Right atrium auricular region (tissue), 2 donors: Measurements from ENCODE around the gene NFE2. TPM values are rescaled to one million over a fixed set of nuclear protein-coding genes. Genes with fewer than 3 reads are reported as not detected.

ENCODE experiments used
- DNase-seq: peaks from one replicate; pipeline ENCODE4 v3.0.0-alpha.2; 2019; ENCODE audit warnings: low spot score
- H3K27ac ChIP-seq, 2 donors: fragments of 200-600 bp; sonication (generic); 1 replicate in 1 of 2; 2 replicates in 1 of 2; pipeline ENCODE4 v1.5.1; 2016 to 2019
- H3K27me3 ChIP-seq, 2 donors: fragments of 200-600 bp; sonication (generic); one replicate each; pipeline versions ENCODE4 v1.5.1 to v1.6.0; 2017 to 2019
- H3K36me3 ChIP-seq: fragments of 200-600 bp; sonication (generic); one replicate; pipeline ENCODE4 v1.5.1; 2016
- H3K4me1 ChIP-seq, 2 donors: fragments of 200-600 bp; sonication (generic); one replicate each; pipeline versions ENCODE4 v1.5.1 to v1.6.0; 2017 to 2019
- H3K4me3 ChIP-seq, 2 donors: fragments of 200-600 bp; sonication (generic); 1 replicate in 1 of 2; 2 replicates in 1 of 2; pipeline ENCODE4 v1.5.1; 2017 to 2019; ENCODE audit warnings: mild to moderate bottlenecking in 1 of 2, moderate library complexity in 1 of 2
- H3K9me3 ChIP-seq, 2 donors: fragments of 200-600 bp; sonication (generic); one replicate each; pipeline ENCODE4 v1.5.1; 2019
- CTCF ChIP-seq, 2 donors: fragments of 200-600 bp; sonication (generic); IDR thresholded peaks; one replicate each; pipeline ENCODE4 v1.5.1; 2019; ENCODE audit warnings: antibody characterized with exemption in 2 of 2
- total RNA-seq, 2 donors: library from RNA; depleted of rRNA; stranded (reverse); fragments of >200 nt; gene quantifications; one replicate each; pipeline ENCODE4 v1.1.0, GENCODE V29; 2016

NFE2 gene
- total RNA-seq, 2 donors from 2014 or later: 1.1 to 2.9 TPM

- H3K4me1 ChIP-seq: peaks cover 0 to 17% of the 10 kb centered on the region in 2 donors
- H3K36me3 ChIP-seq: no peaks in the 10 kb centered on the region
- H3K27me3 ChIP-seq: no peaks in the 10 kb centered on the region
- DNase-seq: no peak
- H3K27ac ChIP-seq: no peak overlapping the region
- no peak for TF ChIP-seq CTCF (IDR thresholded peaks at IDR 0.05)
- H3K9me3 ChIP-seq: no peaks in the 10 kb centered on the region
- peak overlapping the region in 1 of 2 donors; percentile 34 for H3K4me3 ChIP-seq
Observed at GRCh38 chr12:54300225-54300731, 537 bp downstream of the NFE2 start.

DNA sequence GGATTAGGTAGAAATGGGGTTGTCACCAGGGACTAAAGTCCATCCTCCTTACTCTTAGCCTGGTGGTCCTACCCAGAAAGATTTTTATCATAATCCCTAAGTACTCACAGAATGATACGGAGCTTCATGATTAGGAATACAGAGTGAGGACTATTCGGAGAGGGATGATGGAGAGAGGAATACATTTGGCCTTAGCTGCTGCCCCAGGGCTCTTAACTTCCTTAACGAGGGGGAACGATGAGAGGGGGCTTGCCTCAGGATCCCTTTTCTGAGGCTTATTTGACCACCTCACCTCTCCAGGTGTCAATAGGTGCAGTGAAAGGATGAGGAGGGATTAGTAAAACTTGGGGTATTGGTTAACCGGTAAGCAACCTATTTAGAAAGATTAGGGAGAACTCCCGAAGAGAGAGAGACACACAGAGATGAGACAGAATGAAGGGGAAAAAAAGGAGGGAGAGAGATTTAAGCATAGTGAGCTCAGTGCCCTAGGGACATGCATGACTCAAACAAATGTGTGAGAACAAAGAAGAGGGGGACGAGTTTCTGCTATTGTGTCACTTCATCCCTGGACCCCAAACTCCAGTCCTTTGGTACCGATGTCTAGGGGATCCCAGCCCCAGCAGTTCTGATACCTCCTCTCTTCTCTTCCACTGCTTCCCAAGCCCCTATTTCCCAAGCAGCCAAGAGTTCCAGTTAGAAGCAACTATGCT lies 1.1 kb downstream of the NFE2 start:
- Histone ChIP-seq H3K27me3 (no peaks in the 10 kb centered on the region), H3K27ac (no peak overlapping the region), H3K36me3 (no peaks in the 10 kb centered on the region), H3K9me3 (no peaks in the 10 kb centered on the region), H3K4me3 (no peak overlapping the region), H3K4me1 (peaks cover 0 to 17% of the 10 kb centered on the region in 2 donors)
- DNase-seq: no peak
- no peak for TF ChIP-seq CTCF (IDR thresholded peaks at IDR 0.05)

- TF ChIP-seq CTCF (IDR thresholded peaks at IDR 0.05): no peak
- DNase-seq: no peak
- Histone ChIP-seq H3K4me3 (no peak overlapping the region), H3K36me3 (no peaks in the 10 kb centered on the region), H3K27ac (no peak overlapping the region), H3K27me3 (no peaks in the 10 kb centered on the region), H3K9me3 (no peaks in the 10 kb centered on the region), H3K4me1 (peaks cover 0 to 11% of the 10 kb centered on the region in 2 donors)
Observed at GRCh38 chr12:54298904-54299303, 1.9 kb downstream of the NFE2 start.

DNA sequence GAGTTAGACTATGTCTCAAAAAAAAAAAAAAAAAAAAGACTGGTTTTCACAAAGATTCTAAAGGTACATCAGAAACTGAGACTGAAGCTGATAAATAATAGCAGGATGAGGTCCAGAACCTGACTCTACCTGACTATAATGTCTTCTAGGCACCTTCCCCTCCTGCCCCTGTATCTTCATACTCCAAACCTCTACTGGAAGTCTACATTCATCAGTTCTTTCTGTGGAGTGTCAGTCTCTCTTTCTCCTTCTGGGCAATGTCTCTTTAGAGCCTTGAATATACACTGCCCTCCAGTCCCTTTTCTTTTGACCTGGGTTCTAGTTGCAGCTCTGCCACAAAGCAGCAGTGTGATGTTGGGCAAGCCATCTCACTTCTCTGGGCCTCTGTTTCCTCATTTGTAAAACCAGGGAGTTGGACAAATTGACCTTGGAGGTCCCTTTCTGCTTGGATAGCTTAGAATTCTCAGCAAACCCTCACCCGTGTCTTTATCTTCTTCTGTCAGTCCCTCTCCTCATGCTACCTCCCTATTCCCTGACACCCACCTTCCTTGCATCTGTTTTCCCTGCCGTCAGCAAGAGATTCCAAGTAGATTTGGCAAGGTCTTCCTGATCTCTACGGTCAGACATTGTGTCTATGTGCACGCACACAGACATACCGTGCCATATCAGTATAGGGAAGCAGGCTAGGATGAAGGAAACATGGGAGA lies 4.3 kb downstream of the NFE2 start:
- H3K27ac ChIP-seq: no peak overlapping the region

GRCh38 chr12:54294953-54295566 lies 5.8 kb downstream of the NFE2 start:
- no peak overlapping the region for H3K4me3 ChIP-seq
- DNase-seq: no peak
- H3K27me3 ChIP-seq: no peaks in the 10 kb centered on the region
- no peak for TF ChIP-seq CTCF (IDR thresholded peaks at IDR 0.05)
- H3K27ac ChIP-seq: no peak overlapping the region
- no peaks in the 10 kb centered on the region for H3K9me3 ChIP-seq
- no peaks in the 10 kb centered on the region for H3K36me3 ChIP-seq
- H3K4me1 ChIP-seq: no peaks in the 10 kb centered on the region

More for the DNA sequence above, 4.3 kb downstream of the NFE2 start:
- Histone ChIP-seq H3K27me3 (no peaks in the 10 kb centered on the region), H3K4me1 (peaks cover 0 to 11% of the 10 kb centered on the region in 2 donors), H3K4me3 (no peak overlapping the region), H3K36me3 (no peaks in the 10 kb centered on the region), H3K9me3 (no peaks in the 10 kb centered on the region)
- no peak for TF ChIP-seq CTCF (IDR thresholded peaks at IDR 0.05)
- DNase-seq: peak; percentile 23
